OCI-LY1 (cell line): ENCODE measurements around the gene CCDC167.

Experiments used
- H2AFZ ChIP-seq: fragments of 200-600 bp; sonication (generic), shearing (Covaris generic); 2 replicates; pipeline ENCODE4 v1.6.0; 2014; ENCODE audit warnings: antibody characterized with exemption, mild to moderate bottlenecking, low read length
- H3F3A ChIP-seq: fragments of 200-600 bp; sonication (generic), shearing (Covaris generic); 2 replicates; pipeline ENCODE4 v1.6.0; 2014; ENCODE audit warnings: mild to moderate bottlenecking, antibody characterized with exemption, low read length, moderate library complexity; ENCODE audit not compliant: insufficient read depth
- H3K27ac ChIP-seq: fragments of 200-600 bp; sonication (generic); 2 replicates; pipeline ENCODE4 v1.5.1; 2014; ENCODE audit warnings: low read length, mixed run types, mild to moderate bottlenecking, low read depth; ENCODE audit not compliant: poor library complexity, severe bottlenecking
- H3K27me3 ChIP-seq: fragments of 200-600 bp; sonication (generic); 2 replicates; pipeline ENCODE4 v1.6.0; 2014; ENCODE audit warnings: antibody characterized with exemption, mild to moderate bottlenecking, low read length, moderate library complexity; ENCODE audit not compliant: insufficient read depth
- H3K36me3 ChIP-seq: fragments of 200-600 bp; sonication (generic); 2 replicates; pipeline ENCODE4 v1.6.1; 2014; ENCODE audit warnings: mild to moderate bottlenecking, antibody characterized with exemption, low read length, moderate library complexity, mixed read lengths; ENCODE audit not compliant: insufficient read depth
- H3K4me1 ChIP-seq: fragments of 200-600 bp; sonication (generic); 2 replicates; pipeline ENCODE4 v1.5.1; 2014; ENCODE audit warnings: mild to moderate bottlenecking, low read length, moderate library complexity; ENCODE audit not compliant: insufficient read depth, severe bottlenecking
- H3K4me2 ChIP-seq: fragments of 200-600 bp; sonication (generic), shearing (Covaris generic); 2 replicates; pipeline ENCODE4 v1.6.1; 2014; ENCODE audit warnings: low read length
- H3K4me3 ChIP-seq: fragments of 200-600 bp; sonication (generic); 2 replicates; pipeline ENCODE4 v1.5.1; 2014; ENCODE audit warnings: low read length, low read depth, mild to moderate bottlenecking, mixed read lengths; ENCODE audit not compliant: poor library complexity, severe bottlenecking
- H3K79me2 ChIP-seq: fragments of 200-600 bp; shearing (Covaris generic); 2 replicates; pipeline ENCODE4 v1.6.1; 2016; ENCODE audit warnings: mixed run types, low read length, mixed read lengths; ENCODE audit not compliant: insufficient read depth
- H3K9ac ChIP-seq: fragments of 200-600 bp; sonication (generic), shearing (Covaris generic); 2 replicates; pipeline ENCODE4 v1.6.1; 2014; ENCODE audit warnings: mild to moderate bottlenecking, low read length, mixed read lengths
- H3K9me2 ChIP-seq: fragments of 200-600 bp; sonication (generic), shearing (Covaris generic); 2 replicates; pipeline ENCODE4 v1.6.1; 2014; ENCODE audit warnings: low read depth, mild to moderate bottlenecking, low read length, mixed read lengths
- H3K9me3 ChIP-seq: fragments of 200-600 bp; shearing (Covaris generic); 2 replicates; pipeline ENCODE4 v1.6.1; 2014; ENCODE audit warnings: low read length, mixed read lengths
- H4K20me1 ChIP-seq: fragments of 200-600 bp; sonication (generic), shearing (Covaris generic); 2 replicates; pipeline ENCODE4 v1.6.0; 2016; ENCODE audit warnings: mild to moderate bottlenecking, low read length; ENCODE audit not compliant: insufficient read depth
- CTCF ChIP-seq: fragments of 200-600 bp; sonication (generic), shearing (Covaris generic); IDR thresholded peaks from 2 replicates; pipeline ENCODE4 v1.5.1; 2017; ENCODE audit warnings: mild to moderate bottlenecking, antibody characterized with exemption, low read length, moderate library complexity, mixed read lengths
- EZH2 ChIP-seq: fragments of 200-600 bp; sonication (generic), shearing (Covaris generic); IDR thresholded peaks from 2 replicates; pipeline ENCODE4 v1.8.0; 2017; ENCODE audit warnings: borderline replicate concordance, mixed run types, mild to moderate bottlenecking, antibody characterized with exemption, low read length, moderate library complexity, mixed read lengths

CCDC167 gene

GRCh38 chr6:37521674-37522073 is 22.0 kb upstream of the CCDC167 start:
- H3K36me3 ChIP-seq: no peaks in the 10 kb centered on the region
- no peaks in the 10 kb centered on the region for H3K79me2 ChIP-seq
- no peaks in the 10 kb centered on the region for H4K20me1 ChIP-seq
- peaks cover 10% of the 10 kb centered on the region; the same call in 1 of the 2 replicates for H3K27me3 ChIP-seq
- no peaks in the 10 kb centered on the region for H3F3A ChIP-seq
- no peak overlapping the region for H3K9ac ChIP-seq
- no peak overlapping the region for H3K4me3 ChIP-seq
- no peak overlapping the region for H2AFZ ChIP-seq
- no peak overlapping the region for H3K27ac ChIP-seq
- no peaks in the 10 kb centered on the region for H3K9me2 ChIP-seq
- H3K4me2 ChIP-seq: no peak overlapping the region
- no peaks in the 10 kb centered on the region for H3K9me3 ChIP-seq
- H3K4me1 ChIP-seq: no peaks in the 10 kb centered on the region
- TF ChIP-seq EZH2 (no peak), CTCF (no peak)

- Histone ChIP-seq H4K20me1 (no peaks in the 10 kb centered on the region), H3F3A (no peaks in the 10 kb centered on the region), H3K9me3 (no peaks in the 10 kb centered on the region), H2AFZ (no peak overlapping the region), H3K9ac (no peak overlapping the region), H3K4me3 (no peak overlapping the region), H3K36me3 (no peaks in the 10 kb centered on the region), H3K27me3 (peaks cover 10% of the 10 kb centered on the region; the same call in 1 of the 2 replicates), H3K9me2 (no peaks in the 10 kb centered on the region), H3K27ac (no peak overlapping the region), H3K4me1 (no peaks in the 10 kb centered on the region), H3K4me2 (no peak overlapping the region), H3K79me2 (no peaks in the 10 kb centered on the region)
- TF ChIP-seq CTCF (no peak), EZH2 (no peak)
Measured at GRCh38 chr6:37520926-37521325, 21.2 kb upstream of the CCDC167 start.

GRCh38 chr6:37519461-37519860 is 19.8 kb upstream of the CCDC167 start:
- H3K4me1 ChIP-seq: no peaks in the 10 kb centered on the region
- H2AFZ ChIP-seq: no peak overlapping the region
- no peak overlapping the region for H3K9ac ChIP-seq
- H3F3A ChIP-seq: no peaks in the 10 kb centered on the region
- no peaks in the 10 kb centered on the region for H4K20me1 ChIP-seq
- H3K79me2 ChIP-seq: no peaks in the 10 kb centered on the region
- no peak overlapping the region for H3K4me3 ChIP-seq
- no peaks in the 10 kb centered on the region for H3K9me2 ChIP-seq
- no peaks in the 10 kb centered on the region for H3K36me3 ChIP-seq
- peaks cover 10% of the 10 kb centered on the region; the same call in 1 of the 2 replicates for H3K27me3 ChIP-seq
- no peaks in the 10 kb centered on the region for H3K9me3 ChIP-seq
- no peak overlapping the region for H3K27ac ChIP-seq
- TF ChIP-seq CTCF (no peak), EZH2 (no peak)
- H3K4me2 ChIP-seq: no peak overlapping the region
